ENCODE data around the gene NEURL2. TPM values are rescaled to one million over a fixed set of nuclear protein-coding genes. Genes with fewer than 3 reads are reported as not detected.

Gene NEURL2
- total RNA-seq, 1 donor from 2014 or later, result 6.4 TPM

- peak overlapping the region; percentile 93 for H3K4me3 Mint-ChIP-seq
- H3K27ac Mint-ChIP-seq, result peak overlapping the region; percentile 92
- peak; percentile 88 for DNase-seq (ENCODE audit: extremely low spot score, unreplicated experiment)
- TF ChIP-seq CTCF (conservative IDR thresholded peaks at IDR 0.05), result peak; percentile 82
- no peaks in the 10 kb centered on the region for H3K9me3 Mint-ChIP-seq
- H3K36me3 Mint-ChIP-seq, result peaks cover 4% of the 10 kb centered on the region
- peaks cover 8% of the 10 kb centered on the region for H3K4me1 Mint-ChIP-seq (ENCODE audit: unreplicated experiment)
- no peaks in the 10 kb centered on the region for H3K27me3 Mint-ChIP-seq
Measured at GRCh38 chr20:45890077-45890984, 677 bp downstream of the NEURL2 start.

- no peaks in the 10 kb centered on the region for H3K9me3 Mint-ChIP-seq
- no peak overlapping the region for H3K27ac Mint-ChIP-seq
- peaks cover 8% of the 10 kb centered on the region for H3K4me1 Mint-ChIP-seq (ENCODE audit: unreplicated experiment)
- no peak for TF ChIP-seq CTCF (conservative IDR thresholded peaks at IDR 0.05)
- H3K27me3 Mint-ChIP-seq, result no peaks in the 10 kb centered on the region
- DNase-seq (ENCODE audit: extremely low spot score, unreplicated experiment), result no peak
- H3K36me3 Mint-ChIP-seq, result no peaks in the 10 kb centered on the region
- peak overlapping the region; percentile 22 for H3K4me3 Mint-ChIP-seq
Measured at GRCh38 chr20:45888681-45889080, 2.3 kb downstream of the NEURL2 start.

- Mint-ChIP-seq H3K27ac (no peak within 1 kb of the TSS), H3K27me3 (no peaks in the 10 kb centered on the region), H3K4me1 (ENCODE audit: unreplicated experiment) (peaks cover 16% of the 10 kb centered on the region), H3K36me3 (no peaks in the 10 kb centered on the region), H3K4me3 (peak within 1 kb of the TSS; percentile 22), H3K9me3 (no peaks in the 10 kb centered on the region)
- no peak for TF ChIP-seq CTCF (conservative IDR thresholded peaks at IDR 0.05)
- no peak for DNase-seq (ENCODE audit: extremely low spot score, unreplicated experiment)
Measured at GRCh38 chr20:45887346-45887715, 3.7 kb downstream of the NEURL2 start, which contains the start of gene SPATA25. TSS of gene SPATA25 (minus strand) at chr20:45887622. CDS start at chr20:45887590, 32 bp downstream.

GRCh38 chr20:45886590-45887345 lies 4.2 kb downstream of the NEURL2 start:
- no peaks in the 10 kb centered on the region for H3K27me3 Mint-ChIP-seq
- H3K9me3 Mint-ChIP-seq, result no peaks in the 10 kb centered on the region
- no peak for TF ChIP-seq CTCF (conservative IDR thresholded peaks at IDR 0.05)
- no peak overlapping the region for H3K4me3 Mint-ChIP-seq
- DNase-seq (ENCODE audit: extremely low spot score, unreplicated experiment), result no peak
- no peaks in the 10 kb centered on the region for H3K36me3 Mint-ChIP-seq
- no peak overlapping the region for H3K27ac Mint-ChIP-seq
- H3K4me1 Mint-ChIP-seq (ENCODE audit: unreplicated experiment), result peaks cover 20% of the 10 kb centered on the region

- H3K9me3 Mint-ChIP-seq, result no peaks in the 10 kb centered on the region
- H3K36me3 Mint-ChIP-seq, result peaks cover 8% of the 10 kb centered on the region
- peak overlapping the region; percentile 61 for H3K4me3 Mint-ChIP-seq
- H3K4me1 Mint-ChIP-seq (ENCODE audit: unreplicated experiment), result peaks cover 21% of the 10 kb centered on the region
- no peak overlapping the region for H3K27ac Mint-ChIP-seq
- TF ChIP-seq CTCF (conservative IDR thresholded peaks at IDR 0.05), result no peak
- no peaks in the 10 kb centered on the region for H3K27me3 Mint-ChIP-seq
- DNase-seq (ENCODE audit: extremely low spot score, unreplicated experiment), result no peak
Measured at GRCh38 chr20:45883100-45883469, 7.9 kb downstream of the NEURL2 start.
